OCI-LY3 (cell line): Measurements from ENCODE around the gene KIFAP3.

ENCODE experiments used
- H2AFZ ChIP-seq: fragments of 200-600, 300-600 bp; shearing (Covaris generic); 2 replicates; pipeline ENCODE4 v1.6.0; 2014; ENCODE audit warnings: antibody characterized with exemption, low read depth, low read length
- H3K27ac ChIP-seq: fragments of 200-600, 300-600 bp; sonication (generic); 2 replicates; pipeline ENCODE4 v1.5.1; 2014; ENCODE audit warnings: mild to moderate bottlenecking, low read length, moderate library complexity, mixed read lengths
- H3K27me3 ChIP-seq: fragments of 200-600, 300-600 bp; sonication (generic); 2 replicates; pipeline ENCODE4 v1.6.1; 2014; ENCODE audit warnings: low read depth, low read length, mixed read lengths
- H3K36me3 ChIP-seq: fragments of 200-600, 300-600 bp; sonication (generic); replicated peaks from 2 replicates; pipeline ENCODE3; 2014; ENCODE audit warnings: low read depth, low read length, mixed read lengths
- H3K4me1 ChIP-seq: fragments of 300-600, 200-600 bp; sonication (generic); 2 replicates; pipeline ENCODE4 v1.6.1; 2014; ENCODE audit warnings: low read length, mixed read lengths
- H3K4me2 ChIP-seq: fragments of 200-600, 300-600 bp; sonication (generic); 2 replicates; pipeline ENCODE4 v1.6.1; 2014; ENCODE audit warnings: low read length, mixed read lengths
- H3K4me3 ChIP-seq: fragments of 300-600, 200-600 bp; sonication (generic); 2 replicates; pipeline ENCODE4 v1.5.1; 2014; ENCODE audit warnings: antibody characterized with exemption, mild to moderate bottlenecking, low read length, moderate library complexity
- H3K79me2 ChIP-seq: fragments of 300-600, 200-600 bp; shearing (Covaris generic); 2 replicates; pipeline ENCODE4 v1.6.1; 2014; ENCODE audit warnings: mild to moderate bottlenecking, low read length, mixed read lengths
- H3K9ac ChIP-seq: fragments of 300-600, 200-600 bp; shearing (Covaris generic); 2 replicates; pipeline ENCODE4 v1.6.0; 2014; ENCODE audit warnings: mild to moderate bottlenecking, low read length, moderate library complexity
- H3K9me3 ChIP-seq: fragments of 200-600, 300-600 bp; shearing (Covaris generic); 2 replicates; pipeline ENCODE4 v1.6.1; 2014; ENCODE audit warnings: low read length, mixed read lengths; ENCODE audit not compliant: insufficient read depth
- H4K20me1 ChIP-seq: fragments of 200-600, 300-600 bp; sonication (generic); 2 replicates; pipeline ENCODE4 v1.6.1; 2016; ENCODE audit warnings: low read length, mixed read lengths; ENCODE audit not compliant: insufficient read depth
- CTCF ChIP-seq: fragments of 200-600, 300-600 bp; sonication (generic); IDR thresholded peaks from 2 replicates; pipeline ENCODE4 v1.5.1; 2014; ENCODE audit warnings: antibody characterized with exemption, low read length, low read depth
- EZH2phosphoT487 ChIP-seq: fragments of 200-600 bp; shearing (Covaris generic); IDR thresholded peaks from 2 replicates; pipeline ENCODE4 v1.6.1; 2018; ENCODE audit warnings: antibody characterized with exemption, mixed run types, low read depth

The KIFAP3 gene

GRCh38 chr1:169891539-169891885, 183.0 kb downstream of the KIFAP3 start:
- Histone ChIP-seq H3K9me3 (no peaks in the 10 kb centered on the region), H3K4me2 (peak overlapping the region; percentile 84), H3K4me1 (peaks cover 36% of the 10 kb centered on the region), H3K27ac (peak overlapping the region; percentile 42), H3K4me3 (peak overlapping the region; percentile 81), H4K20me1 (peaks cover 8% of the 10 kb centered on the region; the same call in 1 of the 2 replicates), H3K9ac (peak overlapping the region; percentile 34), H2AFZ (no peak overlapping the region), H3K79me2 (peaks cover 47% of the 10 kb centered on the region), H3K36me3 (peaks cover 14% of the 10 kb centered on the region), H3K27me3 (no peaks in the 10 kb centered on the region)
- TF ChIP-seq CTCF (no peak), EZH2phosphoT487 (no peak)

- H4K20me1 ChIP-seq: peaks cover 8% of the 10 kb centered on the region; the same call in 1 of the 2 replicates
- peak overlapping the region; percentile 34 for H3K9ac ChIP-seq
- H3K27ac ChIP-seq: peak overlapping the region; percentile 42
- no peaks in the 10 kb centered on the region for H3K9me3 ChIP-seq
- TF ChIP-seq EZH2phosphoT487 (no peak), CTCF (no peak)
- H3K27me3 ChIP-seq: no peaks in the 10 kb centered on the region
- peak overlapping the region; percentile 84 for H3K4me2 ChIP-seq
- peaks cover 19% of the 10 kb centered on the region for H3K36me3 ChIP-seq
- no peak overlapping the region for H2AFZ ChIP-seq
- H3K4me1 ChIP-seq: peaks cover 33% of the 10 kb centered on the region
- H3K79me2 ChIP-seq: peaks cover 47% of the 10 kb centered on the region
- peak overlapping the region; percentile 81 for H3K4me3 ChIP-seq
These were observed 183.5 kb downstream of the KIFAP3 start for GRCh38 chr1:169890761-169891538.

- H3K79me2 ChIP-seq: peaks cover 47% of the 10 kb centered on the region
- H3K4me2 ChIP-seq: no peak overlapping the region
These were observed 184.6 kb downstream of the KIFAP3 start for GRCh38 chr1:169889871-169890270.

More at GRCh38 chr1:169889871-169890270, 184.6 kb downstream of the KIFAP3 start:
- H3K9ac ChIP-seq: no peak overlapping the region
- no peak overlapping the region for H3K27ac ChIP-seq
- peaks cover 8% of the 10 kb centered on the region; the same call in 1 of the 2 replicates for H4K20me1 ChIP-seq
- no peak overlapping the region for H2AFZ ChIP-seq
- H3K4me1 ChIP-seq: peaks cover 26% of the 10 kb centered on the region
- peaks cover 26% of the 10 kb centered on the region for H3K36me3 ChIP-seq
- H3K4me3 ChIP-seq: no peak overlapping the region
- TF ChIP-seq CTCF (no peak), EZH2phosphoT487 (no peak)
- no peaks in the 10 kb centered on the region for H3K9me3 ChIP-seq
- no peaks in the 10 kb centered on the region for H3K27me3 ChIP-seq
